Measurements from ENCODE around the gene C2CD5. TPM values are rescaled to one million over a fixed set of nuclear protein-coding genes. Genes with fewer than 3 reads are reported as not detected.
"Not testable (repeated sequence)": the region's sequence is repeated elsewhere in the genome, so short reads cannot be mapped to it uniquely, and the experiment has no call there.

The C2CD5 gene
- total RNA-seq, 1 donor from 2014 or later = 34.7 TPM

DNA sequence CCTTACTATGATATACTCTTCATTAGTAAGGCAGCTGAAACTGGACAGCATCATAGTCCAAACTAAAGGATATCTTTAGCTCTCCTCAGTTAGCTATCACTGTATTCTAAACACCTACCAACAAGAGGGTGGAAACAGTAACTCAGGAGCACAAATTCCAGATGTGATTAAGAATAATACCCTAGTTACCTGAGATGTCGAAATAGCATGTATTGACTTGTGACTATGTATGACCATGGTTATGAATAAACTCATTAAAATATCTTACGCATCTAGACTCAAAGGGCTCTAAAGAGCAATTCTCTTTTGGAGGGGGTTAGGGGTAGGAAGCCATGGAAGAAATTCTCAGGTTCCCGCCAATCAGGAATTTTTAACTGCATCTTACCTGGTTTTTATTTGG, 90.8 kb downstream of the C2CD5 start:
- Histone ChIP-seq H3K27me3 (no peaks in the 10 kb centered on the region), H3K4me3 (no peak overlapping the region), H3K4me1 (no peaks in the 10 kb centered on the region), H3K36me3 (peaks cover 9 to 18% of the 10 kb centered on the region in 2 donors), H3K9me3 (no peaks in the 10 kb centered on the region), H3K27ac (no peak overlapping the region)
- no peak for DNase-seq (ENCODE audit: low spot score in 2 of 2)
- TF ChIP-seq, protein P1, sequence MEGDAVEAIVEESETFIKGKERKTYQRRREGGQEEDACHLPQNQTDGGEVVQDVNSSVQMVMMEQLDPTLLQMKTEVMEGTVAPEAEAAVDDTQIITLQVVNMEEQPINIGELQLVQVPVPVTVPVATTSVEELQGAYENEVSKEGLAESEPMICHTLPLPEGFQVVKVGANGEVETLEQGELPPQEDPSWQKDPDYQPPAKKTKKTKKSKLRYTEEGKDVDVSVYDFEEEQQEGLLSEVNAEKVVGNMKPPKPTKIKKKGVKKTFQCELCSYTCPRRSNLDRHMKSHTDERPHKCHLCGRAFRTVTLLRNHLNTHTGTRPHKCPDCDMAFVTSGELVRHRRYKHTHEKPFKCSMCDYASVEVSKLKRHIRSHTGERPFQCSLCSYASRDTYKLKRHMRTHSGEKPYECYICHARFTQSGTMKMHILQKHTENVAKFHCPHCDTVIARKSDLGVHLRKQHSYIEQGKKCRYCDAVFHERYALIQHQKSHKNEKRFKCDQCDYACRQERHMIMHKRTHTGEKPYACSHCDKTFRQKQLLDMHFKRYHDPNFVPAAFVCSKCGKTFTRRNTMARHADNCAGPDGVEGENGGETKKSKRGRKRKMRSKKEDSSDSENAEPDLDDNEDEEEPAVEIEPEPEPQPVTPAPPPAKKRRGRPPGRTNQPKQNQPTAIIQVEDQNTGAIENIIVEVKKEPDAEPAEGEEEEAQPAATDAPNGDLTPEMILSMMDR (IDR thresholded peaks at IDR 0.05) = no peak
- intact Hi-C loops (cut with DNase I) = no loop called here

DNA sequence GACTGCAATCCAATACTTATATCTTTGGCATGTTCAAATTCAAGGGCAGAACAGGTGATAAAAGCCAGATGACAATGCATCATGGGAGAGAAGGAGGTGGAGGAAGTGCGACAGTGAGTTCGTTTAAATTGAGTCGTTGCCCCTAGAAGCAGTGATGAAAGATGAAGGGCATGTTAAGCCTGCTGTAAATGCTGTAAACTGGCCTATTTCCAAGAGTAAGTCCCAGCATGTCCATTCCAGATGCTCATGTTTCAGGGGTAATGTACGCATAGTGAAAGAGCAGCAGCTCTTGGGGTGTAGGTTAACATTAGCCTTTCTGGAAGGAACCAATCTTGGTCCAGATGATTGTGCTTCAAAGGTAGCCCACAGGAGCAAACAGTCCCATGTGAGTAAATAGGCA, 97.1 kb downstream of the C2CD5 start:
- peaks cover 0 to 5% of the 10 kb centered on the region in 2 donors for H3K36me3 ChIP-seq
- no peaks in the 10 kb centered on the region for H3K27me3 ChIP-seq
- H3K4me3 ChIP-seq = no peak overlapping the region
- TF ChIP-seq, protein P1 (IDR thresholded peaks at IDR 0.05) = no peak
- no peak overlapping the region for H3K27ac ChIP-seq
- DNase-seq (ENCODE audit: low spot score in 2 of 2) = no peak
- intact Hi-C loops (cut with DNase I) = no loop called here
- no peaks in the 10 kb centered on the region for H3K4me1 ChIP-seq
- no peaks in the 10 kb centered on the region for H3K9me3 ChIP-seq

DNA sequence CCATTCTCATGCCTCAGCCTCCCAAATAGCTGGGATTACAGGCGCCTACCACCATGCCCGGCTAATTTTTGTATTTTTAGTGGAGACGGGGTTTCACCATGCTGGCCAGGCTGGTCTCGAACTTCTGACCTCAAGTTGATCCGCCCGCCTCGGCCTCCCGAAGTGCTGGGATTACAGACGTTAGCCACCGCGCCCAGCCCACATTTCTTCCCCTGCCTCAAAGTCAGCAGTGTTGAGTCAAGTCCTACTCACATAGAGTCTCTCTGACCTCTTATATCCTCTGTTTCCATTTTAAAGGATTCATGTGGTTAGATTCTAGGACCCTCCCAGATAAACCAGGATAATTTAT, 100.1 kb downstream of the C2CD5 start:
- not testable (repeated sequence) for DNase-seq (ENCODE audit: low spot score in 2 of 2); H3K4me3 ChIP-seq
- intact Hi-C loops (cut with DNase I) = loop anchor here (5.0 kb wide), 1 partner anchor 342 kb away; no protein-coding TSS in a partner anchor

DNA sequence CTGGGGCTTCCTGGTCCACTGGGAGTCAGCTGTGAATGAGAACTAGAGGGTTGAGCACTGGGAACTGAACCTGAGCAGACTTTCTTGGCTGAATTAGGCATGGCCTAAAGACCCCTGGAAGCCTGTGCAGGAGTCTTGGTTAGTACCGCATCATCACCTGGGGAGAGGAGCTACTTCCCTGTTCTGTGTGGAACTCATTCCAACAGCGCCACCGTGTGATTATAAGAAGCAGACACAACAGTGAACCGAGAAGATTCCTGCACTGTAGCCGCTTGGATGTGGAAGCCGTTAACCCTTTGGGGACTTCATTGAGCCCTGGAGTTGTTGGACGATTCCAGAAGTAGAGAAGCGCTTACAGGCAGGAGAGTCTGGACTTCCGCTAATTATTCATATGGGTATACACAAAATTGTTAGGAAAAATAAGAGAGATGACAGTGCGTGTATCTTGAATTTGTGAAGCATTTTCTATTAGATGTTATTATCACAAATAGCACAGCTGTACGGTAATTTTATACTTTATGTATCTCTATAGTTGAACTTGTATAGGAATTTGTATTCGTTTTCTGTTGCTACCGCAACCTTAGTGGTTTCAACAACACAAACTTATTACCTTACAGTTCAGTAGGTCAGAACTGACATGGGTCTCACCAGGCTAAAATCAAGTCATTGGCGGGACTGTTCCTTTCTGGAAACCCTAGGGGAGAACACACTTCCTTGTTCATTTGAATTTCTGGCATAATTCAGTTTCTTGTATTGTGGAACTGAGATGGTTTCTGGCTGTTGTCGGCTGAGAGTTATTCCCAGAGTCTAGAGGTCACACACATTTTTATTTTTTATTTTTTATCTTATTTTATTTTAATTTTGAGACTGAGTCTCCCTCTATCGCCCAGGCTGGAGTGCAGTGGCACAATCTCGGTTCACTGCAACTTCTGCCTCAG, 100.7 kb downstream of the C2CD5 start:
- peak in 1 of 2 donors; percentile 73 for DNase-seq (ENCODE audit: low spot score in 2 of 2)
- H3K36me3 ChIP-seq = no peaks in the 10 kb centered on the region
- intact Hi-C loops (cut with DNase I) = loop anchor here (1.0 to 5.0 kb wide), 3 partner anchors 107 to 360 kb away; no protein-coding TSS in a partner anchor
- H3K27me3 ChIP-seq = no peaks in the 10 kb centered on the region
- H3K4me1 ChIP-seq = no peaks in the 10 kb centered on the region
- H3K4me3 ChIP-seq = no peak overlapping the region
- no peak overlapping the region for H3K27ac ChIP-seq
- H3K9me3 ChIP-seq = no peaks in the 10 kb centered on the region
- TF ChIP-seq, protein P1 (IDR thresholded peaks at IDR 0.05) = peak; percentile 53 to 82 (median 75)

More for the DNA sequence above, 100.1 kb downstream of the C2CD5 start:
- H3K36me3 ChIP-seq, H3K27ac ChIP-seq, H3K27me3 ChIP-seq, H3K4me1 ChIP-seq, H3K9me3 ChIP-seq: not testable (repeated sequence)

DNA sequence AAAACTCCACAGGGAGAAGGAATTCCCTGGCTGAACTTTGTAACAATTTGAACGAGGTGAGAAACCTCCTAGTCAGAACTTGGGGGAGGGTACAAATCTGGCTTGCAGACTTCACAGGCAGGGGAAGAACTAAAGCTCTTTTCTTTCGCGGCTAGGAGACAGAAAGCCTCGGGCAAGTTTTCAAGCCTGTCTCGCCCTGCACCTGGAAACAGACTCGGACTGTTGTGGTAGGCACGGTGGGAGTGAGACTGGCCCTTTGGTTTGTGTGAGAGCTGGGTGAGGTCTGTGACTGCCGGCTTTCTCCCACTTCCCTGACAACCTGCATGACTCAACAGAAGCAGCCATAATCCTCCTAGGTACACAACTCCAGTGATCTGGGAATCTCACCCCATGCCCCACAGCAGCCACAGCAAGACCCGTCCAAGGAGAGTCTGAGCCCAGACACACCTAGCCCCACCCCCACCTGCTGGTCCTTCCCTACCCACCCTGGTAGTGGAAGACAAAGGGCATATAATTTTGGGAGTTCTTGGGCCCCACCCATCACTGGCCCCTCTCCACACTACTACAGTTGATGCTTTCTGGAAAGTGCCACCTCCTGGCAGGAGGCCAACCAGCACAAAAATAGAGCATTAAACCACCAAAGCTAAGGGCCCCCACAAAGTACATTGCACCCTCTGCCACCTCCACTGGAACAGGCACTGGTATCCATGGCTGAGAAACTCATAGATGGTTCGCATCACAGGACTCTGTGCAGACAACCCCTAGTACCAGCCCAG, 107.1 kb downstream of the C2CD5 start:
- TF ChIP-seq, protein P1 (IDR thresholded peaks at IDR 0.05) = no peak
- no peak for DNase-seq (ENCODE audit: low spot score in 2 of 2)
- no peaks in the 10 kb centered on the region for H3K9me3 ChIP-seq
- H3K27me3 ChIP-seq = no peaks in the 10 kb centered on the region
- H3K4me3 ChIP-seq = no peak overlapping the region
- H3K27ac ChIP-seq = no peak overlapping the region
- intact Hi-C loops (cut with DNase I) = no loop called here
- no peaks in the 10 kb centered on the region for H3K4me1 ChIP-seq
- H3K36me3 ChIP-seq = no peaks in the 10 kb centered on the region

DNA sequence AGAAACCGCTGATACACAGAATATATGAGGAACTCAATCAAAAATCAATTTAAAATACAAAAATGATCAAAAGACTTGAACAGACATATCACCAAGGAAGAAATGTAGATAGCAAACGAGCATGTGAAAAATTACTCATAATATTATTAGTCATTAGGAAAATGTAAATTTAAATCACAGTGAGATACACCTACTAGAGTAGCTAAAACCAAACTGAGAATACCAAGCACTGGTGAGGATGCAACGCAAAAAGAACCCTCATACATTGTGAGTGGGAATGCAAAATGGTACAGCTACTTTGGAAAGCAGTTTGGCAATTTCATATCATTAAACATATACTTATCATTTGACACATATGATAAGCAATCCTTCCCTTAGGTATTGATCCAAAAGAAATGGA, 108.8 kb downstream of the C2CD5 start:
- Histone ChIP-seq H3K4me3 (no peak overlapping the region), H3K27ac (no peak overlapping the region), H3K4me1 (no peaks in the 10 kb centered on the region), H3K36me3 (no peaks in the 10 kb centered on the region), H3K27me3 (no peaks in the 10 kb centered on the region), H3K9me3 (no peaks in the 10 kb centered on the region)
- intact Hi-C loops (cut with DNase I) = no loop called here
- DNase-seq (ENCODE audit: low spot score in 2 of 2) = no peak
- TF ChIP-seq, protein P1 (IDR thresholded peaks at IDR 0.05) = no peak

All from ascending aorta (tissue), 2 donors.